Loucy (cell line): ENCODE results near the gene CYTH3.

Experiments used
- H2AFZ ChIP-seq: fragments of 200-600 bp; sonication (generic); 2 replicates; pipeline ENCODE4 v1.6.0; 2016; ENCODE audit warnings: antibody characterized with exemption, mild to moderate bottlenecking, low read length, moderate library complexity
- H3F3A ChIP-seq: fragments of 200-600 bp; 2 replicates; pipeline ENCODE4 v1.6.0; 2016; ENCODE audit warnings: antibody characterized with exemption, low read depth, mild to moderate bottlenecking
- H3K27me3 ChIP-seq: fragments of 200-600 bp; sonication (generic); 2 replicates; pipeline ENCODE4 v1.6.1; 2014; ENCODE audit warnings: low read length, mild to moderate bottlenecking; ENCODE audit not compliant: insufficient read depth, poor library complexity, severe bottlenecking
- H3K36me3 ChIP-seq: fragments of 200-600 bp; sonication (generic); 2 replicates; pipeline ENCODE4 v1.6.1; 2016; ENCODE audit warnings: low read length; ENCODE audit not compliant: insufficient read depth
- H3K4me1 ChIP-seq: fragments of 200-600 bp; sonication (generic); 2 replicates; pipeline ENCODE4 v1.5.1; 2014; ENCODE audit warnings: low read length, mild to moderate bottlenecking; ENCODE audit not compliant: insufficient read depth, poor library complexity, severe bottlenecking
- H3K4me2 ChIP-seq: fragments of 200-600 bp; sonication (generic); 2 replicates; pipeline ENCODE4 v1.6.0; 2014; ENCODE audit warnings: antibody characterized with exemption, low read length, low read depth, mild to moderate bottlenecking; ENCODE audit not compliant: poor library complexity, severe bottlenecking
- H3K4me3 ChIP-seq: fragments of 200-600 bp; sonication (generic); 2 replicates; pipeline ENCODE4 v1.5.1; 2014; ENCODE audit warnings: low read length, mild to moderate bottlenecking, mixed read lengths; ENCODE audit not compliant: poor library complexity, severe bottlenecking
- H3K79me2 ChIP-seq: fragments of 200-600 bp; sonication (generic); 2 replicates; pipeline ENCODE4 v1.6.1; 2014; ENCODE audit warnings: low read length; ENCODE audit not compliant: insufficient read depth
- H3K9ac ChIP-seq: fragments of 200-600 bp; sonication (generic); 2 replicates; pipeline ENCODE4 v1.6.0; 2014; ENCODE audit warnings: mild to moderate bottlenecking, low read depth, low read length, moderate library complexity; ENCODE audit not compliant: poor library complexity, severe bottlenecking
- H3K9me2 ChIP-seq: fragments of 200-600 bp; sonication (generic); replicated peaks from 2 replicates; pipeline ENCODE4 v1.6.1; 2016; ENCODE audit warnings: low read depth, low read length, mixed read lengths
- H3K9me3 ChIP-seq: fragments of 200-600 bp; sonication (generic); 2 replicates; pipeline ENCODE4 v1.6.1; 2014; ENCODE audit warnings: mild to moderate bottlenecking, antibody characterized with exemption, low read length, low read depth; ENCODE audit not compliant: insufficient read depth
- H4K20me1 ChIP-seq: fragments of 200-600 bp; sonication (generic); 2 replicates; pipeline ENCODE4 v1.6.0; 2014; ENCODE audit warnings: antibody characterized with exemption, low read length, mild to moderate bottlenecking; ENCODE audit not compliant: insufficient read depth, poor library complexity, severe bottlenecking
- CTCF ChIP-seq: fragments of 200-600 bp; sonication (generic); conservative IDR thresholded peaks from 2 replicates; pipeline ENCODE4 v1.5.1; 2014; ENCODE audit warnings: mild to moderate bottlenecking, antibody characterized with exemption, low read length
- EZH2phosphoT487 ChIP-seq: fragments of 200-600 bp; IDR thresholded peaks from 2 replicates; pipeline ENCODE4 v1.6.1; 2018; ENCODE audit warnings: antibody characterized with exemption, mild to moderate bottlenecking, moderate library complexity, borderline replicate concordance

CYTH3 gene

GRCh38 chr7:6149996-6150395, 122.4 kb downstream of the CYTH3 start:
- H3K4me3 ChIP-seq, result no peak overlapping the region
- no peaks in the 10 kb centered on the region for H3K4me1 ChIP-seq
- H3K9me2 ChIP-seq, result no peaks in the 10 kb centered on the region
- H4K20me1 ChIP-seq, result no peaks in the 10 kb centered on the region
- H3K9ac ChIP-seq, result no peak overlapping the region
- H3K27me3 ChIP-seq, result no peaks in the 10 kb centered on the region
- H3F3A ChIP-seq, result no peaks in the 10 kb centered on the region
- no peak overlapping the region for H2AFZ ChIP-seq
- H3K4me2 ChIP-seq, result no peak overlapping the region
- peaks cover 92% of the 10 kb centered on the region for H3K36me3 ChIP-seq
- no peaks in the 10 kb centered on the region for H3K79me2 ChIP-seq
- no peaks in the 10 kb centered on the region for H3K9me3 ChIP-seq
- TF ChIP-seq CTCF, result no peak
- no peak for TF ChIP-seq EZH2phosphoT487

GRCh38 chr7:6148724-6149360, 123.6 kb downstream of the CYTH3 start:
- Histone ChIP-seq H2AFZ (no peak overlapping the region), H3F3A (no peaks in the 10 kb centered on the region), H3K36me3 (peaks cover 92% of the 10 kb centered on the region), H3K4me3 (no peak overlapping the region), H3K9me2 (no peaks in the 10 kb centered on the region), H4K20me1 (no peaks in the 10 kb centered on the region), H3K4me2 (no peak overlapping the region), H3K4me1 (peaks cover 3% of the 10 kb centered on the region), H3K27me3 (no peaks in the 10 kb centered on the region), H3K9ac (no peak overlapping the region), H3K9me3 (no peaks in the 10 kb centered on the region), H3K79me2 (no peaks in the 10 kb centered on the region)
- TF ChIP-seq EZH2phosphoT487, result no peak
- TF ChIP-seq CTCF, result no peak

- H4K20me1 ChIP-seq, result no peaks in the 10 kb centered on the region
- TF ChIP-seq EZH2phosphoT487, result no peak
- TF ChIP-seq CTCF, result no peak
- H3K27me3 ChIP-seq, result no peaks in the 10 kb centered on the region
- peaks cover 11% of the 10 kb centered on the region for H3K4me1 ChIP-seq
- no peaks in the 10 kb centered on the region for H3F3A ChIP-seq
- H3K36me3 ChIP-seq, result peaks cover 95% of the 10 kb centered on the region
- no peaks in the 10 kb centered on the region for H3K79me2 ChIP-seq
- no peak overlapping the region for H3K4me3 ChIP-seq
- no peak overlapping the region for H3K9ac ChIP-seq
- H3K9me2 ChIP-seq, result no peaks in the 10 kb centered on the region
- no peak overlapping the region for H2AFZ ChIP-seq
- no peak overlapping the region for H3K4me2 ChIP-seq
- H3K9me3 ChIP-seq, result no peaks in the 10 kb centered on the region
These were observed 124.8 kb downstream of the CYTH3 start for GRCh38 chr7:6147627-6148026.
